ENCODE measurements around the gene LOXL3. TPM values are rescaled to one million over a fixed set of nuclear protein-coding genes. Genes with fewer than 3 reads are reported as not detected.
"Not testable (repeated sequence)": the region's sequence is repeated elsewhere in the genome, so short reads cannot be mapped to it uniquely, and the experiment has no call there.

Gene LOXL3
- total and polyA plus RNA-seq, 8 donors, result 0.35 to 7.5 (median 1.6) TPM

- WGBS, 2 donors, result 86 to 93% methylated on average over 12 of the region's 12 CpGs
- FAIRE-seq, result no peak
- Histone ChIP-seq H3K4me3 (no peak overlapping the region), H3K9me3 (no peaks in the 10 kb centered on the region), H3K27me3 (no peaks in the 10 kb centered on the region), H3K36me3 (peaks cover 0 to 24% (median 14%) of the 10 kb centered on the region in 3 donors), H3K27ac (no peak overlapping the region), H3K4me1 (no peaks in the 10 kb centered on the region)
- intact Hi-C loops (cut with DNase I), result no loop called here
- no peak for ATAC-seq
- TF ChIP-seq, protein P1, sequence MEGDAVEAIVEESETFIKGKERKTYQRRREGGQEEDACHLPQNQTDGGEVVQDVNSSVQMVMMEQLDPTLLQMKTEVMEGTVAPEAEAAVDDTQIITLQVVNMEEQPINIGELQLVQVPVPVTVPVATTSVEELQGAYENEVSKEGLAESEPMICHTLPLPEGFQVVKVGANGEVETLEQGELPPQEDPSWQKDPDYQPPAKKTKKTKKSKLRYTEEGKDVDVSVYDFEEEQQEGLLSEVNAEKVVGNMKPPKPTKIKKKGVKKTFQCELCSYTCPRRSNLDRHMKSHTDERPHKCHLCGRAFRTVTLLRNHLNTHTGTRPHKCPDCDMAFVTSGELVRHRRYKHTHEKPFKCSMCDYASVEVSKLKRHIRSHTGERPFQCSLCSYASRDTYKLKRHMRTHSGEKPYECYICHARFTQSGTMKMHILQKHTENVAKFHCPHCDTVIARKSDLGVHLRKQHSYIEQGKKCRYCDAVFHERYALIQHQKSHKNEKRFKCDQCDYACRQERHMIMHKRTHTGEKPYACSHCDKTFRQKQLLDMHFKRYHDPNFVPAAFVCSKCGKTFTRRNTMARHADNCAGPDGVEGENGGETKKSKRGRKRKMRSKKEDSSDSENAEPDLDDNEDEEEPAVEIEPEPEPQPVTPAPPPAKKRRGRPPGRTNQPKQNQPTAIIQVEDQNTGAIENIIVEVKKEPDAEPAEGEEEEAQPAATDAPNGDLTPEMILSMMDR (IDR thresholded peaks at IDR 0.05), result no peak
- DNase-seq, result no peak
These were observed 61.8 kb downstream of the LOXL3 start for GRCh38 chr2:74491648-74492544.

GRCh38 chr2:74489906-74490305 is 63.8 kb downstream of the LOXL3 start:
- ATAC-seq, result no peak
- DNase-seq, result no peak
- intact Hi-C loops (cut with DNase I), result no loop called here
- TF ChIP-seq, protein P1 (IDR thresholded peaks at IDR 0.05), result no peak
- no peak for FAIRE-seq
- Histone ChIP-seq H3K4me1 (no peaks in the 10 kb centered on the region), H3K9me3 (no peaks in the 10 kb centered on the region), H3K36me3 (peaks cover 0 to 24% (median 14%) of the 10 kb centered on the region in 3 donors), H3K4me3 (no peak overlapping the region), H3K27ac (no peak overlapping the region), H3K27me3 (no peaks in the 10 kb centered on the region)
- 94 to 100% methylated on average over 6 to 9 of the region's 9 CpGs for WGBS, 2 donors

GRCh38 chr2:74488643-74489481 is 64.9 kb downstream of the LOXL3 start:
- Histone ChIP-seq H3K4me3 (no peak overlapping the region), H3K9me3 (no peaks in the 10 kb centered on the region), H3K36me3 (peaks cover 0 to 24% (median 14%) of the 10 kb centered on the region in 3 donors), H3K27me3 (no peaks in the 10 kb centered on the region), H3K4me1 (peaks cover 0 to 2% (median 0%) of the 10 kb centered on the region in 3 donors), H3K27ac (no peak overlapping the region)
- WGBS, 2 donors, result 83 to 90% methylated on average over 9 of the region's 9 CpGs
- intact Hi-C loops (cut with DNase I), result no loop called here
- DNase-seq (no peak), ATAC-seq (no peak), FAIRE-seq (no peak)
- TF ChIP-seq, protein P1 (IDR thresholded peaks at IDR 0.05), result no peak

- Histone ChIP-seq H3K27me3 (no peaks in the 10 kb centered on the region), H3K9me3 (no peaks in the 10 kb centered on the region), H3K4me3 (no peak overlapping the region), H3K36me3 (peaks cover 0 to 10% (median 7%) of the 10 kb centered on the region in 3 donors), H3K27ac (no peak overlapping the region), H3K4me1 (peaks cover 5 to 13% (median 5%) of the 10 kb centered on the region in 3 donors)
- DNase-seq, result no peak
- no peak for ATAC-seq
- WGBS, 2 donors, result 73 to 81% methylated on average over 2 of the region's 2 CpGs
- intact Hi-C loops (cut with DNase I), result no loop called here
- FAIRE-seq, result no peak
- TF ChIP-seq, protein P1 (IDR thresholded peaks at IDR 0.05), result no peak
These were observed 67.6 kb downstream of the LOXL3 start for GRCh38 chr2:74486141-74486540.

DNA sequence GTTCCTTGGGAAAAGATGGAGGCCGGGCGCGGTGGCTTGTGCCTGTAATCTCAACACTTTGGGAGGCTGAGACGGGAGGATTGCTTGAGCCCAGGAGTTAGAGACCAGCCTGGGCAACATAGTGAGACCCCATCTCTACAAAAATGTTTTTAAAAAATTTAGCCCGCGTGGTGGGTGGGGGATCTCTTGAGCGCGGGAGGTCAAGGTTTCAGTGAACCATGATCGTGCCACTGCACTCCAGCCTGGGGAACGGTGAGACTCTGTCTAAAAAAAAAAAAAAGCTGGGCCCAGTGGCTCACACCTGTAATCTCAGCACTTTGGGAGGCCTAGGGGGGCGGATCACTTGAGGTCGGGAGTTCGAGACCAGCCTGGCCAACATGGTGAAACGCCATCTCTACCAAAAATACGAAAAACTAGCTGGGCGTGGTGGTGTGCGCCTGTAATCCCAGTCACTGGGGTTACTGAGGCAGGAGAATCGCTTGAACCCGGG is 70.0 kb downstream of the LOXL3 start:
- H3K4me1 ChIP-seq, result peaks cover 5 to 18% (median 11%) of the 10 kb centered on the region in 3 donors
- peak overlapping the region; percentile 58 to 94 (median 78) for H3K4me3 ChIP-seq
- not testable (repeated sequence) for H3K9me3 ChIP-seq, H3K27ac ChIP-seq, ATAC-seq, FAIRE-seq, H3K27me3 ChIP-seq, DNase-seq, H3K36me3 ChIP-seq
- intact Hi-C loops (cut with DNase I), result loop anchor here in 1 of 3 donors (5.0 kb wide), 1 partner anchor 104 kb away; no protein-coding TSS in a partner anchor
- WGBS, 2 donors, result 65 to 72% methylated on average over 19 of the region's 19 CpGs
